Ishikawa (cell line): ENCODE measurements around the gene COMMD1.

Experiments used
- CEBPB ChIP-seq: IDR thresholded peaks from 2 replicates; pipeline ENCODE4 v1.6.1; 2012
- CREB1 ChIP-seq: IDR thresholded peaks from 2 replicates; pipeline ENCODE4 v1.6.1; 2012; ENCODE audit warnings: low read depth
- EGR1 ChIP-seq: IDR thresholded peaks from 2 replicates; pipeline ENCODE4 v1.6.1; 2012
- EP300 ChIP-seq: IDR thresholded peaks from 2 replicates; pipeline ENCODE4 v1.6.1; 2012; ENCODE audit warnings: borderline replicate concordance
- FOXM1 ChIP-seq: IDR thresholded peaks from 2 replicates; pipeline ENCODE4 v1.6.1; 2012; ENCODE audit warnings: low read depth, borderline replicate concordance
- NFIC ChIP-seq: IDR thresholded peaks from 2 replicates; pipeline ENCODE4 v1.6.1; 2012
- RAD21 ChIP-seq: IDR thresholded peaks from 2 replicates; pipeline ENCODE4 v1.6.1; 2012; ENCODE audit warnings: low read depth
- TAF1 ChIP-seq: IDR thresholded peaks from 2 replicates; pipeline ENCODE4 v1.6.1; 2012; ENCODE audit warnings: low read depth, mild to moderate bottlenecking
- TCF12 ChIP-seq: IDR thresholded peaks from 2 replicates; pipeline ENCODE4 v1.6.1; 2012; ENCODE audit warnings: low read depth
- TEAD4 ChIP-seq: IDR thresholded peaks from 2 replicates; pipeline ENCODE4 v1.6.1; 2012
- USF1 ChIP-seq: IDR thresholded peaks from 2 replicates; pipeline ENCODE4 v1.6.1; 2012
- YY1 ChIP-seq: IDR thresholded peaks from 2 replicates; pipeline ENCODE4 v1.6.1; 2012; ENCODE audit warnings: low read depth
- ZBTB7A ChIP-seq: IDR thresholded peaks from 2 replicates; pipeline ENCODE4 v1.6.1; 2012; ENCODE audit warnings: low read depth
- TF ChIP-seq, protein P1 (sequence below): IDR thresholded peaks from 2 replicates; pipeline ENCODE4 v1.6.1; 2012
- TF ChIP-seq, protein P2 (sequence below): IDR thresholded peaks from 2 replicates; pipeline ENCODE4 v1.6.1; 2012; ENCODE audit warnings: low read depth, mild to moderate bottlenecking

COMMD1 gene

GRCh38 chr2:62178741-62179271, 273.3 kb downstream of the COMMD1 start:
- TF ChIP-seq, protein P1, sequence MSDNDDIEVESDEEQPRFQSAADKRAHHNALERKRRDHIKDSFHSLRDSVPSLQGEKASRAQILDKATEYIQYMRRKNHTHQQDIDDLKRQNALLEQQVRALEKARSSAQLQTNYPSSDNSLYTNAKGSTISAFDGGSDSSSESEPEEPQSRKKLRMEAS = no peak
- TF ChIP-seq TAF1 (no peak), TCF12 (no peak), EP300 (no peak), EGR1 (no peak), RAD21 (no peak), ZBTB7A (no peak), NFIC (no peak), FOXM1 (no peak), TEAD4 (no peak), CEBPB (no peak), USF1 (no peak), YY1 (no peak), CREB1 (no peak)
- TF ChIP-seq, protein P2, sequence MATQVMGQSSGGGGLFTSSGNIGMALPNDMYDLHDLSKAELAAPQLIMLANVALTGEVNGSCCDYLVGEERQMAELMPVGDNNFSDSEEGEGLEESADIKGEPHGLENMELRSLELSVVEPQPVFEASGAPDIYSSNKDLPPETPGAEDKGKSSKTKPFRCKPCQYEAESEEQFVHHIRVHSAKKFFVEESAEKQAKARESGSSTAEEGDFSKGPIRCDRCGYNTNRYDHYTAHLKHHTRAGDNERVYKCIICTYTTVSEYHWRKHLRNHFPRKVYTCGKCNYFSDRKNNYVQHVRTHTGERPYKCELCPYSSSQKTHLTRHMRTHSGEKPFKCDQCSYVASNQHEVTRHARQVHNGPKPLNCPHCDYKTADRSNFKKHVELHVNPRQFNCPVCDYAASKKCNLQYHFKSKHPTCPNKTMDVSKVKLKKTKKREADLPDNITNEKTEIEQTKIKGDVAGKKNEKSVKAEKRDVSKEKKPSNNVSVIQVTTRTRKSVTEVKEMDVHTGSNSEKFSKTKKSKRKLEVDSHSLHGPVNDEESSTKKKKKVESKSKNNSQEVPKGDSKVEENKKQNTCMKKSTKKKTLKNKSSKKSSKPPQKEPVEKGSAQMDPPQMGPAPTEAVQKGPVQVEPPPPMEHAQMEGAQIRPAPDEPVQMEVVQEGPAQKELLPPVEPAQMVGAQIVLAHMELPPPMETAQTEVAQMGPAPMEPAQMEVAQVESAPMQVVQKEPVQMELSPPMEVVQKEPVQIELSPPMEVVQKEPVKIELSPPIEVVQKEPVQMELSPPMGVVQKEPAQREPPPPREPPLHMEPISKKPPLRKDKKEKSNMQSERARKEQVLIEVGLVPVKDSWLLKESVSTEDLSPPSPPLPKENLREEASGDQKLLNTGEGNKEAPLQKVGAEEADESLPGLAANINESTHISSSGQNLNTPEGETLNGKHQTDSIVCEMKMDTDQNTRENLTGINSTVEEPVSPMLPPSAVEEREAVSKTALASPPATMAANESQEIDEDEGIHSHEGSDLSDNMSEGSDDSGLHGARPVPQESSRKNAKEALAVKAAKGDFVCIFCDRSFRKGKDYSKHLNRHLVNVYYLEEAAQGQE = no peak

- no peak for TF ChIP-seq TEAD4
- no peak for TF ChIP-seq YY1
- TF ChIP-seq TAF1 = no peak
These were observed 275.5 kb downstream of the COMMD1 start for GRCh38 chr2:62180975-62181374.

- TF ChIP-seq, protein P2 = no peak
- TF ChIP-seq EGR1 = no peak
- no peak for TF ChIP-seq RAD21
- no peak for TF ChIP-seq ZBTB7A
- TF ChIP-seq EP300 = no peak
- no peak for TF ChIP-seq YY1
- no peak for TF ChIP-seq CREB1
- TF ChIP-seq, protein P1 = no peak
- no peak for TF ChIP-seq CEBPB
- TF ChIP-seq TEAD4 = no peak
These were observed 276.4 kb downstream of the COMMD1 start for GRCh38 chr2:62181843-62182242.

DNA sequence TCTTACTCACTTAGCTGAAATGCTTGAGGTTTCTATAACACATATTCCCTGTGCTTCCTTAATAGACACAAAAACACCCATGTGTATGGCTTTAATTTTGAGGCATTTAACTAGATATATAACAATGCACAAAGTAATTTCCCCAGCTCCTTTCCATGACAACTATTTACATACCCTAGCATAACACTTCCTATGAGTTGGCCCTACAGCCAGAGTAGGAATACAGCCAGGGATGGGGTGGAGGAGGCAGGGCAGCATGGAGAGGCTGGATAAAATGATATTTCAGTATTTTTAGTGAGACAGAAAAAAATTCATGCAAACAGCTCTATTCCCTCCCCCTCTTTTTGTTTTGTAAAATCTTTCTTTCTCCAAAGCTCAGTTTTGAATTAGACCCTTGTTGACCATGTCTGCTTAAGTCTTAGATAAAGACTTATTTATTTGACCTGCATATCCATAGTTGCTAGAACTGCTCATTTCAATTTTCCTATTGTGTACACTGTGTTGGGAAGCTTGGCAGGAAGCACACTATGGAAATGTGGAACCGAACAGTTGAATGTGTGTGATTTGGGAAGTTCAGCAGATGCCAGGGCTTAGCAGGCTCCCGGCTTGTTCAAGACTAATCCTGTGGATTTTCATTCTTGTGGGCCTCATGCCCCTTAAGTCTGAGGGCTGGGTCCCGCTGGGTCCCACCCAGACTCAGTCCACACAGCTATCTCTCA, 279.2 kb downstream of the COMMD1 start:
- no peak for TF ChIP-seq CEBPB
- TF ChIP-seq ZBTB7A = no peak
- TF ChIP-seq TEAD4 = no peak
- TF ChIP-seq NFIC = no peak
- no peak for TF ChIP-seq USF1
- no peak for TF ChIP-seq TCF12
